ENCODE results near the gene INPP4B.
"Not testable (repeated sequence)": the region's sequence is repeated elsewhere in the genome, so short reads cannot be mapped to it uniquely, and the experiment has no call there.

Gene INPP4B

GRCh38 chr4:142823796-142824195 is 22.3 kb downstream of the INPP4B start:
- no peak for DNase-seq

DNA sequence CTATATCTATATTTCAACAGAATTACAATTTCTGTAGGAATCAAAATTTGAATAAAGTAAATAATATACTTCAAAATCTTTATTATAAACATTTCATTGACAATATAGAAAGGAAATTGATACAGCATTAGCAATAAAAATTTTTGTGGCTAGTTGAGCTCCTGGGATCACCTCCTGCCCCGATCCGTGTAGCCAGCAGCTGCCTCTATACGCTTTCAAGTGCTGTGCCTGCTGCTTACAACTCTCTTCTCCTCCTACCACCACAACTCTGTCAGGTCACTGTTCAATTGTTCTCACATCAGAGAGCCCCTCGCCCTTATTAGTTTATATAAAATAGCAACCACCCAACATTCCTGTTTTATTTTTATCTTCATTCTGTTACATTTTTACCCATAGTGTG is 27.6 kb downstream of the INPP4B start:
- DNase-seq: no peak

GRCh38 chr4:142818031-142818430 is 28.1 kb downstream of the INPP4B start:
- no peak for DNase-seq

DNA sequence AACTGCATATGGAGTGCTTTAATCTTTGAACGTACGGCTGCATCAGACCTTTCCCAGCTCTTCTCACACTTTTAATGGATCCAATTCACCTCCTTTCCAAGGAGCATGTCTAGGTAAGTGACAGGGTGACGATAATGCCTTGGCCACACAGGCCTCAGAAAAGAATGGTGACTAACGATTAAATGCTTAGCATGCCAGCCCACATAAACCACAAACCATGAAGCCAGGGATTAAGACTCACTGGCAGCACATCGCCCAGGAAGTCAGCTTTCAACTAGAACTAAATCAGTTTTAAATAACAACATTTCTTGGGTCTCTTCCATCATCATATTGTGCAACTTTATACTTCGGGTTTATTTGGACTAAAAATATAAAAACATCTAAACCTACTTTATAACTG is 28.7 kb downstream of the INPP4B start:
- peak; percentile 4 for DNase-seq

DNA sequence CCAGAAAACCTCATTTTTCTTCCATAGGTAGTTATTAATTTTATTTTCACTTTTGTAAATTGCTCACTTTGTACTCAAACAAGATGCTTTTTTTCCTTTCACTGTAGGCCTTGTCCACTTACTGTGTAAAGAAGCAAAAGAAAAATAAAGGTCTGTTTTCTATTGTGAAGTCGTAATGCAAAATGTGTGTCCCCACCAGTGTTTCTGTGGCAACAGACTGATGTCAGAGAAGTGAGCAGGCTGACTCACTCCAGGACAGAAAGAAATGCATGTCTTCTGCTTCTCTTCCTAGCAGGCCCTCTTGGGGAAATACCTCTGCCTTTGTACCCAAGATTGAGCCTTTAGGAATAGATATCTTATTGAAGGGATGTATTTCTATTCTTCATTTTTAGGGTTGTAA is 30.3 kb downstream of the INPP4B start:
- DNase-seq: no peak

DNA sequence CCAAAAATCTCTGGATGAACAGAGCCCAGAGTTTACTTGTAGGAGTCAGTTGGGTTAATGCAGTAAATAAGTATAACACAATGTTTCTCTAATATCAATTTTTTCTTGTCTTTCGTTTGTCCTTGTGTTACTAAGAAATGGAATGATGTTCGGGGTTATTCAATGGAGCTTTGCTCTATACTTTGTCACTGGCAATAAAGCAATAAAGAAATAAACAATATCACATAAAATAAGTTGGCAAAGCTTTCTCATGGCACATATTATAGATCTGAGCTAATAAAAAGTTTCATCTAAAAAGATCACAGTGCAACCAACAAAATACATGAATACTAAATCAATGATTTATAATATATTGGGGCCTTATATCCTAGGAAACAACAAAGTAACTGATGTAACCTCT is 32.7 kb downstream of the INPP4B start:
- DNase-seq: no peak

GRCh38 chr4:142812091-142812490 is 34.0 kb downstream of the INPP4B start:
- DNase-seq: no peak

GRCh38 chr4:142811034-142811433 is 35.1 kb downstream of the INPP4B start:
- DNase-seq: no peak

DNA sequence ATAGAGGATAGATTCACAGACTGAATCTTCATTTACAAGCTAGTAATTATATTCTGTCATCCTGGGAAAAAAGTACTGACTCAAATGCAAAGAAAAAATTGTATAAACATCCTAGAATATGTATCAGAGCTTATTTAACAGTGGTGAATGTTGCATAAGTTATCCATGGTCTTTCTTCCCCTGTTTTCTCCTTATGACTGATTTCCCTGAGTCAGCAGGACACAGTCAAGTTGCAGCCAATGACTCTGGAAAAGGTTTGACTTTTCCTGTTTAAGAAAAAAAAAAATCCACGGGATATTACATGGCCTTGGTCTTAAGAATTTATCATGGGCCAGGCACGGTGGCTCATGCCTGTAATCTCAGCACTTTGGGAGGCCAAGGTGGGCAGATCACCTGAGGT is 36.5 kb downstream of the INPP4B start:
- no peak for DNase-seq

- not testable (repeated sequence) for DNase-seq
Measured at GRCh38 chr4:142803879-142804278, 42.2 kb downstream of the INPP4B start.

DNA sequence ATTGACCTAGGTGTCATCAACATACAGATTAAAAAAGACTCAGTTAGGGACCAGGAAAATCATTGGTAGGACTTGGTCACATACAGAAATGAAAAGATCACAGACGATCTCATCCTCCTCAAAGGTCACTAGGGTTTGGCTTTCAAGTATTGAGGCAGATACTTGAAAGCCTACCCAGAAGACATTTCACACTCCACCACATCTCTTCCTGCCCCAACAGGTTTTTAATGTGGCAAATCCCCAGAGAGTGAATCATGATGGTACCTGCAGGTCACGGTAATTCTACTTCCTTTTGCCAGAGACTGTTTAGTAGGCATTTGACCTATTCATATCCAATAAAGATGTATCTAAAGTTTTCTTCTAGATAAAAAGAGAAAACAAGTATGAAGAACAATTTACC is 44.1 kb downstream of the INPP4B start:
- DNase-seq: no peak

DNA sequence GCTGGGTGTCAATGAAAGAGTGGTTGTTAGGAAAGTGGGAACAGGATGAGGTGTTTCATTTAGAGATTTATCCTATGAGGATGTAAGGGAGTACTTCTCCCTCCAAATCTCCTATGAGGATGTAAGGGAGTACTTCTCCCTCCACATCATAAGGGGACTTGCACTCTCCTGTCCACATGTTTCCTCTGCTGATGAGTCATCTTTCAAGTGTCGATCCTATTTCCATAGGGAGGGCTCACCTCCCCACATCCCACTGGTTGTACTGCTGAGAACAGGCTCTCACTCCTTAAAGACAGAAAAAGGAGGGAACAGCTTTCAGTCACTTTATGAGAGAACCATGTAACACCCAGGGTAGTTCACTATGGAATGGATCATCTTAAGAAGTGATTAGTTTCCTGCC is 65.0 kb downstream of the INPP4B start:
- no peak for DNase-seq

GRCh38 chr4:142778900-142779299 is 67.2 kb downstream of the INPP4B start:
- no peak for DNase-seq

- DNase-seq: no peak
Measured at GRCh38 chr4:142778430-142778829, 67.7 kb downstream of the INPP4B start.

DNA sequence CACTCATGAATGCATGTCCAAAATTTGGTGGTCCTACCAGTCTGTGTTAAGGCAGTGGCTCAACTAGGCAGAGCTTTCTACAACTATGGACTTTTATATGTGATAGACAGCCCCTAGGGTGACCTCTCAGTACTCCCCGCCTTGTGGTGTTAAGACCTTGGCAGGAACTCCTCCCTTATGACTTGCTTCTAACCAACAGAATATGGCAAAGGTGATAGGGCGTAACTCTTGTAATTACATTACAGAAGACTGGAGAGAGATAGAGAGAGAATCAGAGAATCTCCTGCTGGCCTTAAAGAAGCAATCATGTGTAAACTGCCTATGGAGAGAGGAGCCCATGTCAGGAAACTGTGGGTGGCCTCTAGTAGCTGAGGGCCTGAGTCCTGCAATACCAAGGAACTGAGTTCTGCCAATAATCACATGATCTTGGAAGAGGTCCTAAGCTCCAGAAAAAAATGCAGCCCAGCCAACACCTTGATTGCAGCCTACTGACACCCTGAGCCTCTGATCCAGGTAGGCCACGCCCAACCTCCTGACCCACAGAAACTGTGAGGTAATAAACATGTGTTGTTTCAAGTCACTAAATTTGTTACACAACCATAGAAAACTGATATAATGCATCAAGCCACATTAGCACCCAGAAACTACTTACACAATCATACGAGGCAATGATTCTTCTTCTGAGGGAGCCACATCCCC is 68.9 kb downstream of the INPP4B start:
- no peak for DNase-seq

DNA sequence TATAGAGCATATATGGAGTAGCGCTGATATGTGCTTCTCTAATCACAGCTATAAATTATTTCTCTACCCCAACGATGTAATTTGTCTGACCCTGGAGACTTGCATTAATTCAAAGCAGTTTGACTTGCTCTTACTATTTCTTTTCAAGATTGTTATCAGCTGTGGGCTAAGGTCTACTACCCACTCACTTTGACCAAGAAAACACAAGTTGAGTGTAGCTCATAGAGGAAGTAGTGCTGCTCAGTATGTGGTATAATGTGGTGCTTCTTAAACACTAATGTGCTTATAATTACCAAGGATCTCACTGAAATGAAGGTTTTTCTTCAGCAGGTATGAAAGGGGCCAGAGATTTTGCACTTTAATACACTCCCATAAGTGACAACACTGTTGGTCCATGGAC is 70.1 kb downstream of the INPP4B start:
- DNase-seq: no peak

GRCh38 chr4:142773505-142773904 is 72.6 kb downstream of the INPP4B start:
- DNase-seq: no peak

DNA sequence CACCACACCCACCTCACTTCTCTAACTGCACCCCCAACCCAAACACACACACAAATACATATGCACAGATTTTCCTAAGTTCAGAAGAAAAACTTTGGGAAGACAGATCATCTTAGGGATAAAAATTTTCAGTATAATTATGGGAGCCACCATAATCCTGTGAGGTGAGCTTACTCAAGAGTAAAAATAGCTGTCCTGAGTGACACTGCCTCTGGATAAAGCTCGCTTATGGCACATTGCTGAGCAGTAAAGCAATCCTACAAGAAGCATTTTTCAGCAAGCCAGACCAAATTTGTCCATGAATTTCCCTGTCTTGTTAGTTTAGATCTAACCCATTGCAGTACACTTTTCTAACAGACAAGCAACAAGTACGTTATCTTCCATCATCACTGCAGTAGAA is 83.8 kb downstream of the INPP4B start:
- DNase-seq: no peak

DNA sequence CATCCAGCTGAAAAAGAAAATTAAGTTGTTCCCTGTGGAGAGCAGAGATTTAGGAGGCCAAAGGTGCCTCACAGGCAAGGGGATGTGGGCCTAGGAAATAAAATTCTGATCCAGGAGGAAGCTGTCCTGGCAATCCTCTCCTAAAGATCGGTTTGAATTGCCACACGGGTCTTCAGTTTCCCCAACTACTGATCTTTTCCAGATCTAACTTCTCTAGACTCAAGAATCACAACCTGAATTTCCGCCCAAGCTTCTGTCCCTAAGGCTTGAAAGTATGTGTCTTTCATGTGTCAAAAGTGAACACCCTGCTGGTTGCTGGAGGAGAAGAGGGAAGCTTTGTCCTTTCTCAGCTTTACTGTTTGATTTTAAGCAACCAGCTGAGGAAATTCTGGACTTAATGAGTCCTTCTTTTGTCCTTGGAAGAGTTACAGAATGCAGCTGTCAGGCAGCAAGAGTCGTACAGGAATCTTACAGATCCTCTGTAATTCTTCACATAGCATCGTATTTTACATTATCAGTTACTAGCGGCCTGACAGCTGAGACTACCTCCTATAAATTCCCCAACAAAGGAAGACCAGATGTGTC is 93.8 kb downstream of the INPP4B start:
- no peak for DNase-seq

DNA sequence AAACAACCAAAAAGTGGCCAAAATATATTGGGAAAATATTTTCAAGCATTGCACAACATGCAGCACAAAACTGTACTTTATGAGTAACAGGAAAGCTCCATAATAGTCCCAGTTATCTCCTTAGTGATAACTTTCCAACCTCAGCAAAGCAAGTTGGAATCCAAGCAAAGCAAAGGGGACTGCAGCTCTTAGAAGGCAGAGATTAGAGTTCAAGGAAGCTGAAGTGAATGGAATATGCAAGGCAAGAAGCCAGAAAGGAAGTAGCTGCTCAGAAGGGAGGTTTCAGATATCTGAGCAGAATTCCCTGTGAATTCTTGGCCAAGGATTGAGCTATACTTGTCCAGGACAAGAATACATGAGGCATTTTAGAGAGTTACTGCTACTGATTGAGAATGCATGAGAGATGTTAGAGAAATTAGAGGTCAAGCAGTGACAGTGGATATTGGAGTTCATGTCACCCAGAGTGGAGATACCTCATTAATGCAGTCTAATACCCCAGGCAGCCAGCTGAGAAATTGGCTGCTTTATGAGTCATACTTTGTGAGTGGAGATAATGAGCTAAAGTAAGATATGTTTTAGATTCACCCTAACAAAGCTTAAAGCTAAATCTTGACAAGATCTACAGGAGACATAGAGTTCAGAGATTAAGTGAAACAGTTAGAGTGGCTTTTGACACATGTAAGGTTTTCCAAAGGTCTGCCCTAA is 102.8 kb downstream of the INPP4B start:
- no peak for DNase-seq

- no peak for DNase-seq
Measured at GRCh38 chr4:142741995-142742394, 104.1 kb downstream of the INPP4B start.

DNA sequence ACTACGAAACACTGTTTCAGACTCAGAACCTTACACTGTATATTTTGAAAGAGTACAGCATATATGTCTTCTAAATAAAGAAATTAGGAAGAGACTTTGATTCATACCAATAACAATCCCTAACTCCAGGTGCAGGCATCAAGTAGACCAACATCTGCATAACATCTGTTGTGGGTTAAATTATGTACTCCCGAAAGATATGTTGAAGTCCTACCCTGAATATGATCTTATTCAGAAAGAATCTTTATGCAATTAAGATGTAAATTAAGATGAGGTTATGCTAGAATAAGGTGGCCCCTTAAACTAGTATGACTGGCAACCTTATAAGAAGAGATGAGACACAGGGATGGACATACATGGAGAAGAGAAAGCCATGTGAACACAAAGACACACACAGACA is 117.9 kb downstream of the INPP4B start:
- DNase-seq: no peak

DNA sequence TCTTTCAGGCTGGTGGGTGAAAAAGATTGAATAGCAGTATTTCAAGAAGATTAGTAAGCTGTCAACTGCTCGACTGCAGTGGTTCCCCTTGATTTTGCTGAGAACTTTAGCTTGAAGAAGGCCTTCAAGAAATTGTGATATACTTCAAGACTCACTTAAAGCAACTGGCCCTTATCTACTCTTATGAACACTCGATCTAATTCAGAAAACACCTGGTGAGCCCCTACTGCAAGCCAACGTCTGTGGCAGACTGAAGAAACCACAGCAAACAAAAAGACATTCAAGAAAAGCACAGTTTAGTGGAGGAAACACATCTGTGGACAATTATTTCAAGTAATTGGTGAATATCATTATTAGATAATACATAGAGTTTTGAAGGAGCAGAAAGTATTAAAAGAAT is 119.0 kb downstream of the INPP4B start:
- no peak for DNase-seq

DNA sequence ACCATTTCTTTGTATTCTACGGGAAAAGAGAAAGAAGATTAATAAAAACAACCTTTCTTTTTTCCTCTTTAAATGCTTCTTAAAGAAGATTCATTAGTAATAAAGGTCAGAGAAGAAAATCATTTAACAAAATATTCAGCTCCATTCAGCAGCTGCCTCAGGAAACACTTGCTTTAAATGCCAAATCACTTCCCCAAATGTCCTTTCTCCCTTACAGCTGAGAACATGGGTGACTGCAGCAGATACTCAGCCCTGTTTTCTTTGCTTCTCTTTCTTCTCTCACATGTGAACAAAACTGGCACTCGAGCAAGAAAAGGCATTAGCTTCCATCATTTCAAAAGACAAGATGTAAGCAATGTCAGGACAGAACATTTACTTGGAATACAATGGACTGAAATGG is 120.2 kb downstream of the INPP4B start:
- DNase-seq: no peak

DNA sequence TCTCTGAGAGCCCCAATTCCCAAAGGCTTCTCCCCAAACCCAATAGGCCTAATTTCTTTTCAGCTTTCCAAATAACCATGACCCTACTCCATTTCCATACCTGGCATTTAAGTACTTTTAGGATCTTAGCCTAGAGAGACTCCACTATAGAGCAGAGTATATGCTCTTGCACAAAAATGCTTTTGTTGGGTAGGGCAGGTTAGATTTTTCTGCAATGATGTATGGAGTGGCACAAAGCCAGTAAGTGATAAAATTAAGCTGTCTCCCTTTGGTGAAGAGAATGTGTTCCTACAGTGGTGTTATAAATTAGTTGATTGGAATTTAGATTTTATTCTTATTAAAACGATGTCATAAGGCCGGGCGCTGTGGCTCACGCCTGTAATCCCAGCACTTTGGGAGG is 124.9 kb downstream of the INPP4B start:
- no peak for DNase-seq
